Astrocyte (in vitro differentiated cells and primary cell): ENCODE data around the gene KCNK2. TPM values are rescaled to one million over a fixed set of nuclear protein-coding genes. Genes with fewer than 3 reads are reported as not detected.

Source experiments
- DNase-seq: peaks from one replicate; pipeline ENCODE4 v3.0.0-alpha.2; 2010; ENCODE audit warnings: low read depth
- FAIRE-seq: peaks from 2 replicates; lab custom pipeline; 2011; peaks lifted over from hg19 to GRCh38; lab: Jason Lieb, UNC
- H2AFZ ChIP-seq: 2 replicates; pipeline ENCODE4 v1.6.0; 2012; ENCODE audit warnings: low read depth, low read length, inconsistent platforms
- H3K27ac ChIP-seq: 2 replicates; pipeline ENCODE4 v1.5.1; 2011; ENCODE audit warnings: low read depth, low read length, inconsistent platforms
- H3K27me3 ChIP-seq: 2 replicates; pipeline ENCODE4 v1.6.0; 2011; ENCODE audit warnings: low read length, inconsistent platforms; ENCODE audit not compliant: insufficient read depth
- H3K36me3 ChIP-seq: 2 replicates; pipeline ENCODE4 v1.5.1; 2011; ENCODE audit warnings: low read length, inconsistent platforms; ENCODE audit not compliant: insufficient read depth
- H3K4me1 ChIP-seq: 2 replicates; pipeline ENCODE4 v1.5.1; 2011; ENCODE audit warnings: low read length, inconsistent platforms; ENCODE audit not compliant: insufficient read depth
- H3K4me2 ChIP-seq: 2 replicates; pipeline ENCODE4 v1.6.0; 2012; ENCODE audit warnings: low read length, inconsistent platforms
- H3K4me3 ChIP-seq: 2 replicates; pipeline ENCODE4 v1.5.1; 2011; ENCODE audit warnings: low read depth, mild to moderate bottlenecking, low read length, inconsistent platforms; ENCODE audit not compliant: insufficient read depth
- H3K79me2 ChIP-seq: 2 replicates; pipeline ENCODE4 v1.6.0; 2012; ENCODE audit warnings: mild to moderate bottlenecking, low read length, inconsistent platforms; ENCODE audit not compliant: insufficient read depth
- H3K9ac ChIP-seq: 2 replicates; pipeline ENCODE4 v1.6.0; 2012; ENCODE audit warnings: mild to moderate bottlenecking, low read length, inconsistent platforms
- H3K9me3 ChIP-seq: 2 replicates; pipeline ENCODE4 v1.5.1; 2012; ENCODE audit warnings: low read depth, mild to moderate bottlenecking, low read length, inconsistent platforms; ENCODE audit not compliant: insufficient read depth
- H4K20me1 ChIP-seq: 2 replicates; pipeline ENCODE4 v1.6.0; 2012; ENCODE audit warnings: low read length, inconsistent platforms; ENCODE audit not compliant: insufficient read depth
- H3K27ac Mint-ChIP-seq: one replicate; pipeline ENCODE4 v1.8.0; 2021; ENCODE audit warnings: mild to moderate bottlenecking, mixed read lengths; ENCODE audit not compliant: unreplicated experiment
- H3K27me3 Mint-ChIP-seq: one replicate; pipeline ENCODE4 v1.8.0; 2021; ENCODE audit warnings: low read depth, mixed read lengths; ENCODE audit not compliant: unreplicated experiment
- H3K36me3 Mint-ChIP-seq: one replicate; pipeline ENCODE4 v1.8.0; 2021; ENCODE audit warnings: low read depth, mixed read lengths; ENCODE audit not compliant: unreplicated experiment
- H3K4me1 Mint-ChIP-seq: one replicate; pipeline ENCODE4 v1.8.0; 2021; ENCODE audit warnings: low read depth, mixed read lengths; ENCODE audit not compliant: unreplicated experiment
- H3K4me3 Mint-ChIP-seq: one replicate; pipeline ENCODE4 v1.8.0; 2021; ENCODE audit warnings: mild to moderate bottlenecking, moderate library complexity, mixed read lengths; ENCODE audit not compliant: unreplicated experiment
- H3K9me3 Mint-ChIP-seq: one replicate; pipeline ENCODE4 v1.8.0; 2021; ENCODE audit warnings: mild to moderate bottlenecking, mixed read lengths; ENCODE audit not compliant: unreplicated experiment
- CTCF ChIP-seq: IDR thresholded peaks from 2 replicates; pipeline ENCODE4 v1.5.1; 2011; ENCODE audit warnings: low read depth, mild to moderate bottlenecking, inconsistent platforms, low read length, moderate library complexity; ENCODE audit not compliant: insufficient read depth
- EZH2 ChIP-seq: IDR thresholded peaks from 2 replicates; pipeline ENCODE4 v1.6.1; 2012; ENCODE audit warnings: mild to moderate bottlenecking, low read length, inconsistent platforms; ENCODE audit not compliant: insufficient read depth
- total RNA-seq: library from RNA; stranded (reverse); gene quantifications from 2 replicates; pipeline ENCODE4 v1.2.1, GENCODE V29; 2021

The KCNK2 gene
- total RNA-seq, 1 donor from 2014 or later = 0.16 TPM

DNA sequence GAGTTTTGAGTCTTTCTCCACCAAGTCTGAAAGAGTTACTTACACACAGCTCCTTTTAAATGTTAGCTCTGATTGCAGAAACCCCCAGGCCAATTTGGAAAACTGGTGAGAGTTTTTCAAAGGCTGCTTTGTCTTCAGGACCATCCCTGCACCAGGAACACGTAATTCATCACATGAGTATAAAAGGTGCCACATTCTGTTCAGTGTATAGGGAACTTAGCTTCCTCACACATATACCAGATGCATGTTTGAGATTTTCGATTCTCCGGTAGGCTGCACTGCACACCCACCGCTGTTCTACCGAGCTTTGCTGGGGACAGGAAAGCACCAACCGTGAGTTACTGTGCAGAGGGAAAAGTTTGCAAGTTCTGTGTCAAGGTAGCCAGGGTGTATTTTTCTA, 28.3 kb upstream of the KCNK2 start:
- Mint-ChIP-seq H3K4me1 (no peaks in the 10 kb centered on the region), H3K9me3 (no peaks in the 10 kb centered on the region), H3K27me3 (peaks cover 8% of the 10 kb centered on the region), H3K27ac (no peak overlapping the region), H3K36me3 (no peaks in the 10 kb centered on the region), H3K4me3 (no peak overlapping the region)
- no peak overlapping the region for H3K9ac ChIP-seq
- H3K27me3 ChIP-seq = no peaks in the 10 kb centered on the region
- H3K27ac ChIP-seq = no peak overlapping the region
- no peak for DNase-seq
- H3K4me2 ChIP-seq = no peak overlapping the region
- no peak overlapping the region for H3K4me3 ChIP-seq
- FAIRE-seq = no peak
- H3K4me1 ChIP-seq = peaks cover 9% of the 10 kb centered on the region
- no peaks in the 10 kb centered on the region for H4K20me1 ChIP-seq
- no peaks in the 10 kb centered on the region for H3K79me2 ChIP-seq
- no peaks in the 10 kb centered on the region for H3K9me3 ChIP-seq
- H2AFZ ChIP-seq = no peak overlapping the region
- no peaks in the 10 kb centered on the region for H3K36me3 ChIP-seq
- no peak for TF ChIP-seq CTCF
- no peak for TF ChIP-seq EZH2

GRCh38 chr1:215055281-215055935, 27.1 kb upstream of the KCNK2 start:
- Histone ChIP-seq H3K27ac (no peak overlapping the region), H3K79me2 (no peaks in the 10 kb centered on the region), H3K4me2 (no peak overlapping the region), H3K4me3 (no peak overlapping the region), H3K27me3 (no peaks in the 10 kb centered on the region), H4K20me1 (no peaks in the 10 kb centered on the region), H3K9ac (no peak overlapping the region), H3K9me3 (no peaks in the 10 kb centered on the region), H2AFZ (no peak overlapping the region), H3K4me1 (peaks cover 9% of the 10 kb centered on the region), H3K36me3 (no peaks in the 10 kb centered on the region)
- DNase-seq = no peak
- Mint-ChIP-seq H3K27me3 (peaks cover 8% of the 10 kb centered on the region), H3K9me3 (no peaks in the 10 kb centered on the region), H3K36me3 (no peaks in the 10 kb centered on the region), H3K4me3 (no peak overlapping the region), H3K4me1 (no peaks in the 10 kb centered on the region), H3K27ac (no peak overlapping the region)
- peak; percentile 65 for FAIRE-seq
- TF ChIP-seq EZH2 = no peak

DNA sequence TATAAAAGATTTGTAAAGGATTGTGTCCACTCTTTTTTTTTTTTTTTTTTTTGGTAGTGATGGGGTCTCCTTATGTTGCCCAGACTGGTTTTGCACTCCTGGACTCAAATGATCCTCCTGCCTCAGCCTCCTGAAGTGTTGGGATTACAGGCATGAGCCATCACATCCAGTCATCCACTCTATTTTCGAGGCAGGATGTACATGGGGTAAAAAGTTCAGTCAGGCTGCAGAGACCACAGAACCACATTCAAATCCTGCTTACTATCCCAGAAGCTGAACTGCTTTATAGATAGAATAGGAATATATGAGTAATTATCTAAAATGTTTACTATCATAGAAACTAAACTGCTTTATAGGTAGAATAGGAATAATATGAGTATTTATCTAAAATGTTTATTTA, 26.0 kb upstream of the KCNK2 start:
- peaks cover 9% of the 10 kb centered on the region for H3K4me1 ChIP-seq
- H3K27me3 ChIP-seq = no peaks in the 10 kb centered on the region
- peaks cover 8% of the 10 kb centered on the region for H3K27me3 Mint-ChIP-seq
- no peak overlapping the region for H3K4me3 ChIP-seq
- FAIRE-seq (no peak), DNase-seq (peak; percentile 71)
- H3K9me3 ChIP-seq = no peaks in the 10 kb centered on the region
- H3K27ac Mint-ChIP-seq = no peak overlapping the region
- no peak overlapping the region for H3K9ac ChIP-seq
- no peaks in the 10 kb centered on the region for H4K20me1 ChIP-seq
- H3K79me2 ChIP-seq = no peaks in the 10 kb centered on the region
- no peak overlapping the region for H2AFZ ChIP-seq
- H3K27ac ChIP-seq = no peak overlapping the region
- TF ChIP-seq CTCF = no peak
- no peak for TF ChIP-seq EZH2
- H3K4me3 Mint-ChIP-seq = no peak overlapping the region
- no peak overlapping the region for H3K4me2 ChIP-seq
- no peaks in the 10 kb centered on the region for H3K36me3 Mint-ChIP-seq
- no peaks in the 10 kb centered on the region for H3K4me1 Mint-ChIP-seq
- no peaks in the 10 kb centered on the region for H3K36me3 ChIP-seq
- no peaks in the 10 kb centered on the region for H3K9me3 Mint-ChIP-seq
